Measurements from ENCODE around the gene SGMS1. TPM values are rescaled to one million over a fixed set of nuclear protein-coding genes. Genes with fewer than 3 reads are reported as not detected.
A peak's percentile ranks its signal among the peaks of the same experiment; 100 is the strongest.

The SGMS1 gene
- polyA plus RNA-seq, 2 of the 4 experiments (the other 2 are of a cell fraction) = 22.7 to 28.2 TPM

DNA sequence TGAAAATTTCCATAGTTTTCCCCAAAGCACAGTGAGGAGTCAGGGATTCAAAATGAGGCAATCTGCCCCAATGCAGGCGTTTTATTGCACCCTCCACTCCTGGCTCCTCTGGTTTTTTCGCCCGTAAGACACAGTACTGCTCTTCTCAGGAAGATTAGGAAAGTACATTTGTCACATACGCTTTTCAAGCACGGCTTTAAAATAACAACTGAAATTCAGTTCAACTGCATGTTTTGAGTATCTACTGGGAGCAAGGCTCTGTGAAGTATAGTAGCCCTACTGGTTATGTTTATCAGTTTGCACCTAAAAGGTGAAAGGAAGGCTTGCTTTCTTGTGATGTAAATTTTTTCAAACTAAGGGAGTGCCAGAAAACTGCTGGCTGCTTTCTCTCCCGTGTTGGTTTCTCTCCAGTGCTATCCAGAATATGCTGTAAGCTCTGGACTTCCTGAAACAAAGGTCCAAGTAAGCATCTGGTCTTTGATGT lies 1.9 kb upstream of the SGMS1 start:
- H3K4me1 ChIP-seq = peaks cover 18% of the 10 kb centered on the region
- peak overlapping the region; percentile 96 to 98 for H3K27ac ChIP-seq
- no peaks in the 10 kb centered on the region for H3K9me3 ChIP-seq
- 6% methylated on average over 6 of the region's 6 CpGs for WGBS (ENCODE audit: missing lambda C conversion rate)
- ChIA-PET POLR2A (interaction anchor here (1.4 to 2.8 kb wide), 2 partner anchors 208 to 231 kb away, joined by 3 to 24 read pairs; no protein-coding TSS in a partner anchor), CTCF (interaction anchor here (0.6 to 2.4 kb wide), 9 partner anchors 21 to 258 kb away, joined by 3 to 9 read pairs (median 4); no protein-coding TSS in a partner anchor)
- H3K4me2 ChIP-seq = peak overlapping the region; percentile 100
- TF ChIP-seq MAFK (IDR thresholded peaks at IDR 0.05; ENCODE audit: partially characterized antibody) (no peak), RAD21 (conservative IDR thresholded peaks at IDR 0.05 in 1 of 2, IDR thresholded peaks at IDR 0.05 in 1 of 2) (no peak), RCOR1 (IDR thresholded peaks at IDR 0.05; ENCODE audit: low read depth, low read length) (no peak), ZFP36 (IDR thresholded peaks at IDR 0.05; ENCODE audit: borderline replicate concordance, partially characterized antibody) (no peak), RARB (CRISPR knock-in tag; IDR thresholded peaks at IDR 0.05) (no peak), CBX8 (IDR thresholded peaks at IDR 0.05) (no peak), MAZ (IDR thresholded peaks at IDR 0.05; ENCODE audit: borderline replicate concordance, low read depth, low read length) (no peak), TFCP2L1 (CRISPR knock-in tag; IDR thresholded peaks at IDR 0.05) (no peak)
- TF ChIP-seq, protein P1, sequence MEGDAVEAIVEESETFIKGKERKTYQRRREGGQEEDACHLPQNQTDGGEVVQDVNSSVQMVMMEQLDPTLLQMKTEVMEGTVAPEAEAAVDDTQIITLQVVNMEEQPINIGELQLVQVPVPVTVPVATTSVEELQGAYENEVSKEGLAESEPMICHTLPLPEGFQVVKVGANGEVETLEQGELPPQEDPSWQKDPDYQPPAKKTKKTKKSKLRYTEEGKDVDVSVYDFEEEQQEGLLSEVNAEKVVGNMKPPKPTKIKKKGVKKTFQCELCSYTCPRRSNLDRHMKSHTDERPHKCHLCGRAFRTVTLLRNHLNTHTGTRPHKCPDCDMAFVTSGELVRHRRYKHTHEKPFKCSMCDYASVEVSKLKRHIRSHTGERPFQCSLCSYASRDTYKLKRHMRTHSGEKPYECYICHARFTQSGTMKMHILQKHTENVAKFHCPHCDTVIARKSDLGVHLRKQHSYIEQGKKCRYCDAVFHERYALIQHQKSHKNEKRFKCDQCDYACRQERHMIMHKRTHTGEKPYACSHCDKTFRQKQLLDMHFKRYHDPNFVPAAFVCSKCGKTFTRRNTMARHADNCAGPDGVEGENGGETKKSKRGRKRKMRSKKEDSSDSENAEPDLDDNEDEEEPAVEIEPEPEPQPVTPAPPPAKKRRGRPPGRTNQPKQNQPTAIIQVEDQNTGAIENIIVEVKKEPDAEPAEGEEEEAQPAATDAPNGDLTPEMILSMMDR (IDR thresholded peaks at IDR 0.05) = no peak
- H3K4me3 ChIP-seq = peak overlapping the region; percentile 89
- ATAC-seq = no peak
- DNase-seq (ENCODE audit: low read depth in 1 of 2, low spot score in 1 of 2) = peak in 1 of 2 experiments; percentile 15
- no peak for FAIRE-seq

DNA sequence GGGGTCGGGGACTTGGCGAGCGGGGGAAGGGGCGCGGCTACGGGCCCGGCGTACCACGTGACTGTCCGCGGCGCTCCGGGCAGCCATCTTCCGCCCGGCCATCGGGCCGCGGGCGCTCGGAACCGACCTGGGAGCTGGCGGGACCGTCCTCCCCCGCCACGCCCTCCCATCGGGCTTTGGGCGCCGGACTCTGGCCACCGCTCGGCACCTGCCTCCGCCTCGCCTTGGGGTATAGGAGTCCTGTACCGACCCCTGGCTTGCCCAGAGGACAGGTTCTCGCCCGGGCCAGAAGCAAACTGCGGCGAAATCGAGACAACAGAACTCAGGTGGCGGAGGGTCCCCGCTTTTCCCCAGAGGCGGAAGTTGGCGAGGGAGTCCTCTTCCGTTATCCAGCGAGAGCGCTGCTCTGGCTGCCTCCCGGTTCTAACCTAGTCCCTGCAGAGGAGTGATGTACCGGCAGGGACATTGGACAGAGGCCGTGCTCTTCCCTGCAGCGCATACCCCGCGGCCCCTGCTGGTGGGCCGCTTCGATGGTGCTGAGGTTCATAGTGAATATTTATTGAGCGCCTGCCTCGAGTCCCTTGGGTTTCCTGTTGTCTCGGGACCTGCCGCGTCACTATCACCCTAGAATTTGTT lies 1.2 kb upstream of the SGMS1 start:
- peak overlapping the region; percentile 89 for H3K4me3 ChIP-seq
- ChIA-PET POLR2A (interaction anchor here (0.6 to 2.8 kb wide), 20 partner anchors 10 to 257 kb away, joined by 3 to 24 read pairs (median 4); partner anchors contain the start of gene ASAH2B), CTCF (interaction anchor here (0.7 to 2.4 kb wide), 18 partner anchors 15 to 243 kb away, joined by 3 to 9 read pairs (median 4); no protein-coding TSS in a partner anchor)
- peak overlapping the region; percentile 96 to 98 for H3K27ac ChIP-seq
- FAIRE-seq = no peak
- peaks cover 18% of the 10 kb centered on the region for H3K4me1 ChIP-seq
- WGBS (ENCODE audit: missing lambda C conversion rate) = 0% methylated on average over 14 of the region's 58 CpGs
- peak; percentile 71 to 76 for ATAC-seq
- no peaks in the 10 kb centered on the region for H3K9me3 ChIP-seq
- H3K4me2 ChIP-seq = peak overlapping the region; percentile 100
- peak; percentile 83 to 86 for DNase-seq (ENCODE audit: low read depth in 1 of 2, low spot score in 1 of 2)
- TF ChIP-seq, protein P2, sequence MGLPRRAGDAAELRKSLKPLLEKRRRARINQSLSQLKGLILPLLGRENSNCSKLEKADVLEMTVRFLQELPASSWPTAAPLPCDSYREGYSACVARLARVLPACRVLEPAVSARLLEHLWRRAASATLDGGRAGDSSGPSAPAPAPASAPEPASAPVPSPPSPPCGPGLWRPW (IDR thresholded peaks at IDR 0.05) = no peak
- TF ChIP-seq, protein P1 (IDR thresholded peaks at IDR 0.05) = peak; percentile 39
- no peak for TF ChIP-seq CHD2 (IDR thresholded peaks at IDR 0.05; ENCODE audit: low read length, partially characterized antibody)
- TF ChIP-seq RAD21 (conservative IDR thresholded peaks at IDR 0.05 in 1 of 2, IDR thresholded peaks at IDR 0.05 in 1 of 2) = peak; percentile 36 to 44; a peak in 1 of 5 replicates
- TF ChIP-seq EP300 (IDR thresholded peaks at IDR 0.05) = no peak
- peak; percentile 39; the same call in 1 of the 3 replicates for TF ChIP-seq SMC3 (IDR thresholded peaks at IDR 0.05)
- no peak for TF ChIP-seq NPAS2 (CRISPR knock-in tag; IDR thresholded peaks at IDR 0.05; ENCODE audit: borderline replicate concordance)
- no peak for TF ChIP-seq GATA3 (IDR thresholded peaks at IDR 0.05; ENCODE audit: borderline replicate concordance)
- TF ChIP-seq CBX8 (IDR thresholded peaks at IDR 0.05) = no peak
- peak; percentile 51 to 75; a peak in 4 of 5 replicates for TF ChIP-seq JUN (IDR thresholded peaks at IDR 0.05)
- no peak for TF ChIP-seq ZC3H11A (IDR thresholded peaks at IDR 0.05)
- TF ChIP-seq HDAC2 (IDR thresholded peaks at IDR 0.05) = no peak
- no peak for TF ChIP-seq ZFP36 (IDR thresholded peaks at IDR 0.05; ENCODE audit: borderline replicate concordance, partially characterized antibody)
- TF ChIP-seq, protein P3, sequence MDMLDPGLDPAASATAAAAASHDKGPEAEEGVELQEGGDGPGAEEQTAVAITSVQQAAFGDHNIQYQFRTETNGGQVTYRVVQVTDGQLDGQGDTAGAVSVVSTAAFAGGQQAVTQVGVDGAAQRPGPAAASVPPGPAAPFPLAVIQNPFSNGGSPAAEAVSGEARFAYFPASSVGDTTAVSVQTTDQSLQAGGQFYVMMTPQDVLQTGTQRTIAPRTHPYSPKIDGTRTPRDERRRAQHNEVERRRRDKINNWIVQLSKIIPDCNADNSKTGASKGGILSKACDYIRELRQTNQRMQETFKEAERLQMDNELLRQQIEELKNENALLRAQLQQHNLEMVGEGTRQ (IDR thresholded peaks at IDR 0.05) = peak; percentile 79
- no peak for TF ChIP-seq JUNB (IDR thresholded peaks at IDR 0.05)
- TF ChIP-seq HOXB13 (CRISPR knock-in tag; IDR thresholded peaks at IDR 0.05; ENCODE audit: low read depth) = no peak
- peak; percentile 97 for TF ChIP-seq PHF8 (IDR thresholded peaks at IDR 0.05; ENCODE audit: borderline replicate concordance, low read depth)
- no peak for TF ChIP-seq SREBF2 (IDR thresholded peaks at IDR 0.05)
- TF ChIP-seq, protein P4, sequence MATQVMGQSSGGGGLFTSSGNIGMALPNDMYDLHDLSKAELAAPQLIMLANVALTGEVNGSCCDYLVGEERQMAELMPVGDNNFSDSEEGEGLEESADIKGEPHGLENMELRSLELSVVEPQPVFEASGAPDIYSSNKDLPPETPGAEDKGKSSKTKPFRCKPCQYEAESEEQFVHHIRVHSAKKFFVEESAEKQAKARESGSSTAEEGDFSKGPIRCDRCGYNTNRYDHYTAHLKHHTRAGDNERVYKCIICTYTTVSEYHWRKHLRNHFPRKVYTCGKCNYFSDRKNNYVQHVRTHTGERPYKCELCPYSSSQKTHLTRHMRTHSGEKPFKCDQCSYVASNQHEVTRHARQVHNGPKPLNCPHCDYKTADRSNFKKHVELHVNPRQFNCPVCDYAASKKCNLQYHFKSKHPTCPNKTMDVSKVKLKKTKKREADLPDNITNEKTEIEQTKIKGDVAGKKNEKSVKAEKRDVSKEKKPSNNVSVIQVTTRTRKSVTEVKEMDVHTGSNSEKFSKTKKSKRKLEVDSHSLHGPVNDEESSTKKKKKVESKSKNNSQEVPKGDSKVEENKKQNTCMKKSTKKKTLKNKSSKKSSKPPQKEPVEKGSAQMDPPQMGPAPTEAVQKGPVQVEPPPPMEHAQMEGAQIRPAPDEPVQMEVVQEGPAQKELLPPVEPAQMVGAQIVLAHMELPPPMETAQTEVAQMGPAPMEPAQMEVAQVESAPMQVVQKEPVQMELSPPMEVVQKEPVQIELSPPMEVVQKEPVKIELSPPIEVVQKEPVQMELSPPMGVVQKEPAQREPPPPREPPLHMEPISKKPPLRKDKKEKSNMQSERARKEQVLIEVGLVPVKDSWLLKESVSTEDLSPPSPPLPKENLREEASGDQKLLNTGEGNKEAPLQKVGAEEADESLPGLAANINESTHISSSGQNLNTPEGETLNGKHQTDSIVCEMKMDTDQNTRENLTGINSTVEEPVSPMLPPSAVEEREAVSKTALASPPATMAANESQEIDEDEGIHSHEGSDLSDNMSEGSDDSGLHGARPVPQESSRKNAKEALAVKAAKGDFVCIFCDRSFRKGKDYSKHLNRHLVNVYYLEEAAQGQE (IDR thresholded peaks at IDR 0.05) = peak; percentile 48; the same call in 1 of the 2 replicates
- TF ChIP-seq NR3C1 (IDR thresholded peaks at IDR 0.05) = no peak
- TF ChIP-seq, protein P5, sequence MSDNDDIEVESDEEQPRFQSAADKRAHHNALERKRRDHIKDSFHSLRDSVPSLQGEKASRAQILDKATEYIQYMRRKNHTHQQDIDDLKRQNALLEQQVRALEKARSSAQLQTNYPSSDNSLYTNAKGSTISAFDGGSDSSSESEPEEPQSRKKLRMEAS (IDR thresholded peaks at IDR 0.05) = peak; percentile 34; the same call in 1 of the 2 replicates
- 0 out of 2 replicates have a peak, but pooled peaks have one; percentile 18 for TF ChIP-seq KDM5A (IDR thresholded peaks at IDR 0.05)

Measured in A549 (cell line).